Measurements from ENCODE around the gene PDE4B. TPM values are rescaled to one million over a fixed set of nuclear protein-coding genes. Genes with fewer than 3 reads are reported as not detected.

The PDE4B gene
- total RNA-seq, 2 donors from 2014 or later: 2.0 to 5.7 TPM

GRCh38 chr1:65880611-65881010 is 87.9 kb downstream of the PDE4B start:
- Histone ChIP-seq H3K9ac (ENCODE audit: low read depth in 2 of 2, low read length in 2 of 2) (no peak overlapping the region), H3K36me3 (no peaks in the 10 kb centered on the region), H3K27me3 (no peaks in the 10 kb centered on the region), H3K4me3 (no peak overlapping the region), H3K9me3 (no peaks in the 10 kb centered on the region), H3K4me1 (no peaks in the 10 kb centered on the region), H3K27ac (no peak overlapping the region)
- no peak for DNase-seq
- intact Hi-C loops (cut with DNase I): no loop called here
- TF ChIP-seq, protein P1, sequence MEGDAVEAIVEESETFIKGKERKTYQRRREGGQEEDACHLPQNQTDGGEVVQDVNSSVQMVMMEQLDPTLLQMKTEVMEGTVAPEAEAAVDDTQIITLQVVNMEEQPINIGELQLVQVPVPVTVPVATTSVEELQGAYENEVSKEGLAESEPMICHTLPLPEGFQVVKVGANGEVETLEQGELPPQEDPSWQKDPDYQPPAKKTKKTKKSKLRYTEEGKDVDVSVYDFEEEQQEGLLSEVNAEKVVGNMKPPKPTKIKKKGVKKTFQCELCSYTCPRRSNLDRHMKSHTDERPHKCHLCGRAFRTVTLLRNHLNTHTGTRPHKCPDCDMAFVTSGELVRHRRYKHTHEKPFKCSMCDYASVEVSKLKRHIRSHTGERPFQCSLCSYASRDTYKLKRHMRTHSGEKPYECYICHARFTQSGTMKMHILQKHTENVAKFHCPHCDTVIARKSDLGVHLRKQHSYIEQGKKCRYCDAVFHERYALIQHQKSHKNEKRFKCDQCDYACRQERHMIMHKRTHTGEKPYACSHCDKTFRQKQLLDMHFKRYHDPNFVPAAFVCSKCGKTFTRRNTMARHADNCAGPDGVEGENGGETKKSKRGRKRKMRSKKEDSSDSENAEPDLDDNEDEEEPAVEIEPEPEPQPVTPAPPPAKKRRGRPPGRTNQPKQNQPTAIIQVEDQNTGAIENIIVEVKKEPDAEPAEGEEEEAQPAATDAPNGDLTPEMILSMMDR (IDR thresholded peaks at IDR 0.05): no peak

- no peaks in the 10 kb centered on the region for H3K4me1 ChIP-seq
- no peak overlapping the region for H3K27ac ChIP-seq
- no peaks in the 10 kb centered on the region for H3K9me3 ChIP-seq
- H3K9ac ChIP-seq (ENCODE audit: low read depth in 2 of 2, low read length in 2 of 2): no peak overlapping the region
- TF ChIP-seq, protein P1 (IDR thresholded peaks at IDR 0.05): no peak
- intact Hi-C loops (cut with DNase I): no loop called here
- no peak for DNase-seq
- H3K4me3 ChIP-seq: no peak overlapping the region
- H3K36me3 ChIP-seq: no peaks in the 10 kb centered on the region
- no peaks in the 10 kb centered on the region for H3K27me3 ChIP-seq
Observed at GRCh38 chr1:65881067-65881594, 88.4 kb downstream of the PDE4B start.

GRCh38 chr1:65882076-65882475 is 89.4 kb downstream of the PDE4B start:
- TF ChIP-seq, protein P1 (IDR thresholded peaks at IDR 0.05): no peak
- Histone ChIP-seq H3K4me1 (no peaks in the 10 kb centered on the region), H3K9ac (ENCODE audit: low read depth in 2 of 2, low read length in 2 of 2) (no peak overlapping the region), H3K9me3 (no peaks in the 10 kb centered on the region), H3K27me3 (no peaks in the 10 kb centered on the region), H3K27ac (no peak overlapping the region), H3K4me3 (no peak overlapping the region), H3K36me3 (no peaks in the 10 kb centered on the region)
- DNase-seq: no peak
- intact Hi-C loops (cut with DNase I): no loop called here

DNA sequence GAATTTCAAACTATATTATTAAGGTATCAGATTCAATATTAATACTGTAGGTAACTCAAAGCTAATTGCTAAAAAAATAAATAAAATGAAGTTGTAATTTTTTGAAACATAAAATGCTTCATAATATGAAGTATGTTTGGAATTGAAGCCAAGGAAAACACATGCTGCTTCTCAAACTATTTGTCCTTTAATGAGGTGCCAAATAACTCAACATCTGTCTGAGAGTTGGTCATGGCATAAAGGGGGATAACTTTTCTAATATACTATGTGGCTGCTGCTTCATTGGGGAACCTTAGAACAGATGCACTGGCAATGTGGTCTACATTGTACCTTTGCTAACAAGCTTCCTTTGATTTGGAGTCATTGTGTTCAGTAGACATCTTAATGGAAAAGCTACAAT is 96.7 kb downstream of the PDE4B start:
- Histone ChIP-seq H3K4me3 (no peak overlapping the region), H3K27me3 (no peaks in the 10 kb centered on the region), H3K36me3 (no peaks in the 10 kb centered on the region), H3K4me1 (no peaks in the 10 kb centered on the region), H3K9me3 (no peaks in the 10 kb centered on the region), H3K9ac (ENCODE audit: low read depth in 2 of 2, low read length in 2 of 2) (no peak overlapping the region), H3K27ac (no peak overlapping the region)
- intact Hi-C loops (cut with DNase I): no loop called here
- TF ChIP-seq, protein P1 (IDR thresholded peaks at IDR 0.05): no peak
- DNase-seq: no peak

DNA sequence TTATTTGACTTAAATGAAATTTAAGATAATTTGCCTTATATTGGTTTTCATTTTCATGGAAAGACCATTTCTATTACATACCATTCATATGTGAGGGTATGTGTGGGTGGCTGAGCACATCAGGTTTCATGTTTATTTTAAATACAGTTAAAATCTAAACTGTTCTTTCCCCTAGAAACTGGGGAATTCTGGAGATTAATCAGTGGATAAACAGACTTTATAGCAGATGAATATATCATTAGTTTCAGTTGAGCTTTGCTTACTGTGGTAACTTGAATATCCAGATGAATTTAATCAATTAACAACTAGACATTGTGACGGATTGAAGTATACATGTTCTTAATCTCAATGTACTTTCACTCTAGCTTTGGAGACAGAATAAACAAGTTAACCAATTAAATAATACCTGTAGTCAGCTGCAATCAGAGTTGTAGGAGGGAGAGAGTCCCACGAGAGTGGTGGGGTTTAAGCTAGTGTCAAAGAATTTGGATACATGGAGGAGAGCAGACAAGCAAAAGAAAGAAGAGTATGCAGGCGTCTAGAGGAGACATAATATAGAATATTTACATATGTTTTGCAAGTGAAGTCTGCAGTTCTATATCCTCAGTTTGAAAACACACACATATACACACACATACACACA is 97.6 kb downstream of the PDE4B start:
- H3K36me3 ChIP-seq: no peaks in the 10 kb centered on the region
- H3K4me3 ChIP-seq: no peak overlapping the region
- no peaks in the 10 kb centered on the region for H3K4me1 ChIP-seq

More for the DNA sequence above, 97.6 kb downstream of the PDE4B start:
- no peaks in the 10 kb centered on the region for H3K27me3 ChIP-seq
- H3K9me3 ChIP-seq: no peaks in the 10 kb centered on the region
- H3K9ac ChIP-seq (ENCODE audit: low read depth in 2 of 2, low read length in 2 of 2): no peak overlapping the region
- intact Hi-C loops (cut with DNase I): no loop called here
- DNase-seq: no peak
- TF ChIP-seq, protein P1 (IDR thresholded peaks at IDR 0.05): no peak
- no peak overlapping the region for H3K27ac ChIP-seq

Data from colonic mucosa (tissue), 4 donors.